GM12878 (cell line): ENCODE data around the gene SCAMP4. TPM values are rescaled to one million over a fixed set of nuclear protein-coding genes. Genes with fewer than 3 reads are reported as not detected.

Experiments used
- ATAC-seq: fragments of 200-7000 bp; cut with Tn5 transposase; 3 replicates; pipeline ENCODE4 v1.9.1; 2020; ENCODE audit warnings: mild to moderate bottlenecking, moderate library complexity
- BruUV-seq: library from RNA; stranded (reverse); fragments of 400-500 nt; replicated peaks from 2 replicates; lab custom pipeline; 2021; lab: Mats Ljungman, UMichigan
- CTCF ChIA-PET: fragments of 300-600 bp; sonication (Branson Sonifier 250); formaldehyde crosslinking; extraction: SDS; loops from one replicate; lab custom pipeline; 2021; ENCODE audit warnings: inconsistent platforms; lab: Yijun Ruan, JAX
- POLR2A ChIA-PET: fragments of 350-600 bp; formaldehyde crosslinking; extraction: SDS; loops from one replicate; lab custom pipeline; 2021; ENCODE audit warnings: inconsistent platforms; lab: Charles Lee
- RAD21 ChIA-PET: fragments of 300-600 bp; sonication (Branson Sonifier 250); formaldehyde crosslinking; loops from one replicate; lab custom pipeline; 2023; ENCODE audit warnings: antibody characterized with exemption; ENCODE audit not compliant: unreplicated experiment; lab: Charles Lee
- SMC1A ChIA-PET: fragments of 300-600 bp; sonication (Branson Sonifier 250); formaldehyde crosslinking; loops from one replicate; lab custom pipeline; 2023; ENCODE audit not compliant: unreplicated experiment, uncharacterized antibody; lab: Charles Lee
- DNase-seq: peaks from one replicate; pipeline ENCODE4 v3.0.0-alpha.2; 2011; ENCODE audit warnings: low read depth, low spot score
- FAIRE-seq: peaks from 3 replicates; lab custom pipeline; 2011; peaks lifted over from hg19 to GRCh38; lab: Jason Lieb, UNC
- H2AFZ ChIP-seq: 2 replicates; pipeline ENCODE4 v1.6.0; 2011; ENCODE audit warnings: low read depth, low read length, control low read depth; ENCODE audit not compliant: control insufficient read depth
- H3K27ac ChIP-seq: 2 replicates; pipeline ENCODE4 v1.5.1; 2011; ENCODE audit warnings: control low read depth; ENCODE audit not compliant: control insufficient read depth, insufficient read depth
- H3K27me3 ChIP-seq, 2 experiments: replicated peaks in 1 of 2; 2 replicates each; pipeline versions ENCODE4 v1.6.0 to v1.6.1; 2011; ENCODE audit warnings: low read length in 1 of 2; ENCODE audit not compliant: control insufficient read depth in 2 of 2, insufficient read depth in 2 of 2
- H3K36me3 ChIP-seq, 2 experiments: 2 replicates each; pipeline ENCODE4 v1.5.1; 2011; ENCODE audit warnings: low read length in 1 of 2; ENCODE audit not compliant: control insufficient read depth in 2 of 2, insufficient read depth in 2 of 2
- H3K4me1 ChIP-seq: 2 replicates; pipeline ENCODE4 v1.6.1; 2011; ENCODE audit warnings: mild to moderate bottlenecking, low read length, moderate library complexity, mixed read lengths; ENCODE audit not compliant: control insufficient read depth, insufficient read depth
- H3K4me2 ChIP-seq: 2 replicates; pipeline ENCODE4 v1.6.0; 2011; ENCODE audit warnings: control low read depth; ENCODE audit not compliant: control insufficient read depth, insufficient read depth
- H3K4me3 ChIP-seq: fragments of 200-600 bp; sonication (generic); 2 replicates; pipeline ENCODE4 v1.5.1; 2016
- H3K79me2 ChIP-seq: 2 replicates; pipeline ENCODE4 v1.6.0; 2011; ENCODE audit warnings: low read length; ENCODE audit not compliant: control insufficient read depth, insufficient read depth
- H3K9ac ChIP-seq: 2 replicates; pipeline ENCODE4 v1.8.0; 2011; ENCODE audit warnings: low read length, control low read depth, mixed read lengths; ENCODE audit not compliant: control insufficient read depth, insufficient read depth
- H3K9me3 ChIP-seq: replicated peaks from 3 replicates; pipeline ENCODE4 v1.5.1; 2011; ENCODE audit warnings: mild to moderate bottlenecking, low read length; ENCODE audit not compliant: control insufficient read depth, insufficient read depth
- H4K20me1 ChIP-seq: 2 replicates; pipeline ENCODE4 v1.6.0; 2011; ENCODE audit not compliant: control insufficient read depth, insufficient read depth
- MTA3 ChIP-seq: IDR thresholded peaks from 2 replicates; pipeline ENCODE4 v1.6.1; 2012; ENCODE audit warnings: low read length, inconsistent platforms, borderline replicate concordance
- MXI1 ChIP-seq: fragments of 150-350 bp; IDR thresholded peaks from 2 replicates; pipeline ENCODE4 v1.6.1; 2011; ENCODE audit warnings: low read depth, mild to moderate bottlenecking, inconsistent platforms, low read length, improper control_type of control experiment
- PAX8 ChIP-seq: fragments of 450-650 bp; IDR thresholded peaks from 2 replicates; pipeline ENCODE4 v1.6.1; 2017; ENCODE audit warnings: mild to moderate bottlenecking, moderate library complexity
- POLR2A ChIP-seq: IDR thresholded peaks from 2 replicates; pipeline ENCODE4 v1.6.1; 2011; ENCODE audit warnings: low read depth, mild to moderate bottlenecking, low read length
- SMAD1 ChIP-seq: fragments of 450-650 bp; IDR thresholded peaks from 2 replicates; pipeline ENCODE4 v1.6.1; 2018; ENCODE audit warnings: mild to moderate bottlenecking, low read depth; ENCODE audit not compliant: partially characterized antibody
- SUPT20H ChIP-seq: IDR thresholded peaks from 2 replicates; pipeline ENCODE4 v1.6.1; 2011; ENCODE audit warnings: low read depth, mild to moderate bottlenecking, low read length, moderate library complexity, borderline replicate concordance; ENCODE audit not compliant: control insufficient read depth
- ZBED1 ChIP-seq: IDR thresholded peaks from 2 replicates; pipeline ENCODE4 v1.6.1; 2016; ENCODE audit warnings: borderline replicate concordance
- ZNF384 ChIP-seq: IDR thresholded peaks from 2 replicates; pipeline ENCODE4 v1.6.1; 2012; ENCODE audit warnings: low read depth, mild to moderate bottlenecking, low read length, improper control_type of control experiment, borderline replicate concordance
- ZNF687 ChIP-seq: fragments of 450-650 bp; IDR thresholded peaks from 2 replicates; pipeline ENCODE4 v1.6.1; 2017; ENCODE audit warnings: mild to moderate bottlenecking, moderate library complexity
- WGBS: methylation state at CpG from one replicate; pipeline ENCODE4 v1.1.6; 2016; ENCODE audit warnings: low lambda C conversion rate; ENCODE audit not compliant: insufficient replicate concordance, insufficient coverage; ENCODE audit errors: missing lambda C conversion rate; 5-methylcytosine and 5-hydroxymethylcytosine counted together
- in situ Hi-C: fragments of 300-500 bp; cut with MboI; formaldehyde crosslinking; loops from 9 replicates; pipeline ENCODE4 v1.14.3; 2018; ENCODE audit warnings: mixed read lengths
- intact Hi-C: fragments of 100-400 bp; cut with micrococcal nuclease; formaldehyde crosslinking; loops from one replicate; pipeline ENCODE4 v1.14.2; 2022; ENCODE audit not compliant: unreplicated experiment
- polyA plus RNA-seq, 11 experiments: library from polyadenylated mRNA; depleted of rRNA in 4 of 11; unstranded in 6 of 11; stranded (reverse) in 5 of 11; fragments of >200 nt; fragmentation: Nextera tagmentation in 4 of 11; fragmentation: Illumina TruSeq in 1 of 11; extraction: Ambion mirVana in 4 of 11; extraction: Trizol in 1 of 11; gene quantifications; 1 replicate in 1 of 11; 2 replicates in 10 of 11; pipeline versions ENCODE4 v1.2.1 to v1.2.3, GENCODE V29; 2011 to 2016; ENCODE audit warnings: inconsistent platforms in 2 of 11, missing spikeins in 2 of 11, low read depth in 1 of 11
- total RNA-seq, 4 experiments: library from RNA; depleted of rRNA in 3 of 4; stranded (reverse); fragments of >200 nt in 3 of 4; fragmentation: Illumina TruSeq in 1 of 4; extraction: Trizol in 1 of 4; gene quantifications; 2 replicates each; pipeline versions ENCODE4 v1.2.1 to v1.2.3, GENCODE V29; 2013 to 2021

SCAMP4 gene
- total and polyA plus RNA-seq, 10 of the 15 experiments (the other 5 are each of a cell fraction or from before 2014, with no cell fraction given): 0.63 to 34.7 (median 12.8) TPM

- in situ Hi-C loops: no loop called here
- DNase-seq (no peak), FAIRE-seq (no peak), ATAC-seq (no peak)
- peaks cover 0 to 5% of the 10 kb centered on the region in 2 experiments; a peak in 2 of 4 replicates for H3K36me3 ChIP-seq
- RAD21 ChIA-PET: no interaction called here
- intact Hi-C loops: no loop called here
- H3K4me2 ChIP-seq: no peak overlapping the region
- H3K79me2 ChIP-seq: peaks cover 17% of the 10 kb centered on the region
- SMC1A ChIA-PET: no interaction called here
- H3K27ac ChIP-seq: no peak overlapping the region
- CTCF ChIA-PET: no interaction called here
- no peaks in the 10 kb centered on the region for H4K20me1 ChIP-seq
- TF ChIP-seq MXI1: no peak
- peak; percentile 27; the same call in 1 of the 2 replicates for TF ChIP-seq POLR2A
- H3K9ac ChIP-seq: no peak overlapping the region
- BruUV-seq: no TSS peak
- H2AFZ ChIP-seq: no peak overlapping the region
- 98% methylated on average over 76 of the region's 77 CpGs for WGBS
- H3K9me3 ChIP-seq: no peaks in the 10 kb centered on the region
- H3K4me3 ChIP-seq: no peak overlapping the region
- H3K4me1 ChIP-seq: peaks cover 10% of the 10 kb centered on the region
- H3K27me3 ChIP-seq: no peaks in the 10 kb centered on the region
- POLR2A ChIA-PET: no interaction called here
These were observed 7.7 kb downstream of the SCAMP4 start for GRCh38 chr19:1912760-1913505.

- DNase-seq (no peak), FAIRE-seq (no peak), ATAC-seq (no peak)
- BruUV-seq: no TSS peak
- peaks cover 5% of the 10 kb centered on the region for H3K4me1 ChIP-seq
- in situ Hi-C loops: no loop called here
- CTCF ChIA-PET: interaction anchor here (1.0 kb wide), 1 partner anchor 16 kb away, joined by 3 read pairs; no protein-coding TSS in a partner anchor
- no peak overlapping the region for H2AFZ ChIP-seq
- no peaks in the 10 kb centered on the region for H3K9me3 ChIP-seq
- no peaks in the 10 kb centered on the region for H3K27me3 ChIP-seq
- SMC1A ChIA-PET: no interaction called here
- H3K27ac ChIP-seq: no peak overlapping the region
- H3K9ac ChIP-seq: no peak overlapping the region
- POLR2A ChIA-PET: interaction anchor here (1.0 kb wide), 1 partner anchor 14 kb away, joined by 3 read pairs; no protein-coding TSS in a partner anchor
- no peak overlapping the region for H3K4me2 ChIP-seq
- H3K36me3 ChIP-seq: peaks cover 0 to 9% of the 10 kb centered on the region in 2 experiments; a peak in 2 of 4 replicates
- WGBS: 89% methylated on average over 20 of the region's 23 CpGs
- peaks cover 13% of the 10 kb centered on the region for H3K79me2 ChIP-seq
- no peak overlapping the region for H3K4me3 ChIP-seq
- no peaks in the 10 kb centered on the region for H4K20me1 ChIP-seq
- intact Hi-C loops: no loop called here
- RAD21 ChIA-PET: no interaction called here
- TF ChIP-seq ZNF687 (no peak), SUPT20H (no peak), MTA3 (no peak), PAX8 (no peak), ZNF384 (no peak), SMAD1 (no peak), ZBED1 (no peak)
These were observed 8.8 kb downstream of the SCAMP4 start for GRCh38 chr19:1913781-1914577.
